DND-41 (cell line): Measurements from ENCODE around the gene TNFRSF8.

ENCODE experiments used
- CTCF ChIP-seq: IDR thresholded peaks from 2 replicates; pipeline ENCODE4 v1.5.1; 2012; ENCODE audit warnings: borderline replicate concordance, low read length, moderate library complexity, mild to moderate bottlenecking; ENCODE audit not compliant: poor library complexity, severe bottlenecking; ENCODE audit errors: extremely low read depth
- EZH2 ChIP-seq: IDR thresholded peaks from 3 replicates; pipeline ENCODE4 v1.6.1; 2012; ENCODE audit warnings: borderline replicate concordance, low read depth, mild to moderate bottlenecking, moderate library complexity, low read length, inconsistent platforms; ENCODE audit not compliant: severe bottlenecking

GRCh38 chr1:12178511-12178910, 115.4 kb downstream of the TNFRSF8 start:
- no peak for TF ChIP-seq CTCF
- no peak for TF ChIP-seq EZH2
